Tibial artery (tissue), 4 donors: ENCODE data around the gene VPS35L.
A peak's percentile ranks its signal among the peaks of the same experiment; 100 is the strongest.
"Not testable (repeated sequence)": the region's sequence is repeated elsewhere in the genome, so short reads cannot be mapped to it uniquely, and the experiment has no call there.

Experiments used
- DNase-seq, 2 donors: peaks; one replicate each; pipeline ENCODE4 v3.0.0-alpha.2; 2019
- H3K27ac ChIP-seq, 2 donors: fragments of 200-600 bp; sonication (generic) in 1 of 2; 1 replicate in 1 of 2; 2 replicates in 1 of 2; pipeline ENCODE4 v1.5.1; 2018 to 2019; ENCODE audit warnings: mild to moderate bottlenecking in 1 of 2
- H3K27me3 ChIP-seq, 2 donors: fragments of 200-600 bp; sonication (generic) in 1 of 2; one replicate each; pipeline versions ENCODE4 v1.5.1 to v1.6.0; 2016 to 2019
- H3K36me3 ChIP-seq, 3 donors: fragments of 200-600 bp; sonication (generic) in 2 of 3; one replicate each; pipeline ENCODE4 v1.5.1; 2016 to 2019; ENCODE audit warnings: mild to moderate bottlenecking in 2 of 3
- H3K4me1 ChIP-seq, 4 donors: fragments of 200-600 bp; sonication (generic) in 2 of 4; 1 replicate in 3 of 4; 2 replicates in 1 of 4; pipeline ENCODE4 v1.5.1; 2016 to 2019
- H3K4me3 ChIP-seq, 2 donors: fragments of 200-600 bp; sonication (generic) in 1 of 2; 1 replicate in 1 of 2; 2 replicates in 1 of 2; pipeline ENCODE4 v1.5.1; 2018 to 2019; ENCODE audit warnings: mild to moderate bottlenecking in 2 of 2
- H3K9me3 ChIP-seq, 3 donors: fragments of 200-600 bp; sonication (generic) in 1 of 3; one replicate each; pipeline ENCODE4 v1.5.1; 2016 to 2019
- intact Hi-C: fragments of 100-400 bp; cut with DNase I; formaldehyde crosslinking; loops from one replicate; pipeline ENCODE4 v1.15.0; 2023; ENCODE audit warnings: low total_unique reads
- TF ChIP-seq, protein P1 (sequence below), 2 experiments: fragments of 200-600 bp in 1 of 2; fragments of 450-650 bp in 1 of 2; IDR thresholded peaks; one replicate each; pipeline ENCODE4 v1.5.1; 2017 to 2019; ENCODE audit warnings: antibody characterized with exemption in 2 of 2, mild to moderate bottlenecking in 1 of 2, moderate library complexity in 1 of 2

The VPS35L gene

DNA sequence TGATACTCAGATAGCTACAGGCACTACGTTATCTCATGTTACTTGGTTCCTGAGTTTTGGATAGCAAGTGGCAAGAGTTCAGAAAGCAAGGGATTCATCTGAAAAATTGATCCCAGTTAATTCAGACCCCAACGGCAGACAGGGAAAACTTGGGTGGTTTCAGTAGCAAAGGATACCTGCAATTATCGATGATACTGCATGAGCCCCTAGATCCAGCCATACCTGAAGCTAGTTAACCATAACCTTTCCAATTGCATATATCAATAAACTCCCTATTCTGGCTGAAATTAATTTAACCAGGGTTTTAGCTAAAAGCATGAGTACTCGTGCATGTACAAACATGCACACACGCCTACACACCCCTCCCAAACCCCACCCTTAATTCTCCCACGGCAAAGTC is 158.2 kb downstream of the VPS35L start:
- intact Hi-C loops, result loop anchor here (10.0 kb wide), 2 partner anchors 159 to 171 kb away; partner anchors contain the start of genes GPRC5B and VPS35L
- Histone ChIP-seq H3K27ac (no peak overlapping the region), H3K4me1 (peaks cover 0 to 21% (median 17%) of the 10 kb centered on the region in 4 donors), H3K4me3 (no peak overlapping the region), H3K36me3 (peaks cover 9 to 59% (median 32%) of the 10 kb centered on the region in 3 donors), H3K9me3 (no peaks in the 10 kb centered on the region), H3K27me3 (no peaks in the 10 kb centered on the region)
- no peak for DNase-seq
- TF ChIP-seq, protein P1, sequence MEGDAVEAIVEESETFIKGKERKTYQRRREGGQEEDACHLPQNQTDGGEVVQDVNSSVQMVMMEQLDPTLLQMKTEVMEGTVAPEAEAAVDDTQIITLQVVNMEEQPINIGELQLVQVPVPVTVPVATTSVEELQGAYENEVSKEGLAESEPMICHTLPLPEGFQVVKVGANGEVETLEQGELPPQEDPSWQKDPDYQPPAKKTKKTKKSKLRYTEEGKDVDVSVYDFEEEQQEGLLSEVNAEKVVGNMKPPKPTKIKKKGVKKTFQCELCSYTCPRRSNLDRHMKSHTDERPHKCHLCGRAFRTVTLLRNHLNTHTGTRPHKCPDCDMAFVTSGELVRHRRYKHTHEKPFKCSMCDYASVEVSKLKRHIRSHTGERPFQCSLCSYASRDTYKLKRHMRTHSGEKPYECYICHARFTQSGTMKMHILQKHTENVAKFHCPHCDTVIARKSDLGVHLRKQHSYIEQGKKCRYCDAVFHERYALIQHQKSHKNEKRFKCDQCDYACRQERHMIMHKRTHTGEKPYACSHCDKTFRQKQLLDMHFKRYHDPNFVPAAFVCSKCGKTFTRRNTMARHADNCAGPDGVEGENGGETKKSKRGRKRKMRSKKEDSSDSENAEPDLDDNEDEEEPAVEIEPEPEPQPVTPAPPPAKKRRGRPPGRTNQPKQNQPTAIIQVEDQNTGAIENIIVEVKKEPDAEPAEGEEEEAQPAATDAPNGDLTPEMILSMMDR (IDR thresholded peaks at IDR 0.05), result no peak

DNA sequence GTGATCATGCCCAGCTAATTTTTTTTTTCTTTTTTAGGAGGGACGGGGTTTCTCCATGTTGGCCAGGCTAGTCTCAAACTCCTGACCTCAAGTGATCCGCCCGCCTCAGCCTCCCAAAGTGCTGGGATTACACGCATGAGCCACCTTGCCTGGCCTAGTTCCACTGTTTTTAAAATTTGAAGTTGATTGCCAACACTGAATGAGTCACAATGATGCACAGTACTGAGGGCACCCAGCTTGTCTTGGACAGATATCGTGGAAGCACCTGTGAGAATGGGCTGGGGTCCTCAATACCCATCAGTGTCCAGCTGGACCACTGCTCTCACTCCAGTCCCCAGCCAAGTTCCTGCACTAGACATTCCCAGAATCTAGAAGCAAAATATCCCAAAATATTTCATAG is 160.1 kb downstream of the VPS35L start:
- TF ChIP-seq, protein P1 (IDR thresholded peaks at IDR 0.05), result no peak
- DNase-seq, result no peak
- Histone ChIP-seq H3K4me1 (peaks cover 0 to 27% (median 23%) of the 10 kb centered on the region in 4 donors), H3K4me3 (no peak overlapping the region), H3K27ac (no peak overlapping the region), H3K36me3 (peaks cover 9 to 40% (median 20%) of the 10 kb centered on the region in 3 donors), H3K9me3 (no peaks in the 10 kb centered on the region), H3K27me3 (no peaks in the 10 kb centered on the region)
- intact Hi-C loops, result loop anchor here (10.0 kb wide), 2 partner anchors 161 to 169 kb away; partner anchors contain the start of genes GPRC5B and VPS35L

DNA sequence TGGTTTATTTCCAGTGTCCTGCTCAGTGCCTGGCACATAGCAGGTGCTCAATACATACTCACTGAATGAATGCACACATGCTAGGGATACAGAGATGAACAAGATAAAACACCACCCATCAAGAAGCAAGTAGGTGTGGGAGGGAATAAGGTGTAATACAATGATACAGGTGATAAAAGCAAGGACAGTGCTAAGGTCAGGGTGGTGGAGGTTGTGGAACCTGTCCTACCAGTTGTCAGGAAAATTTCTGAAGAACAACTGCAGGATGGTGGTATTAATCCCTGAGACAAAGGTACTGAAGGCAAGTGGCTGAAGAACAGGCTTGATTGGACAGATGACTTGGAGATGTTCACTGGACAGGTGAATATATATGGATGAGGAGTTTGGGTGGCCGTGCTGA is 160.7 kb downstream of the VPS35L start:
- TF ChIP-seq, protein P1 (IDR thresholded peaks at IDR 0.05), result no peak
- Histone ChIP-seq H3K4me3 (no peak overlapping the region), H3K9me3 (no peaks in the 10 kb centered on the region), H3K36me3 (peaks cover 9 to 34% (median 20%) of the 10 kb centered on the region in 3 donors), H3K27me3 (no peaks in the 10 kb centered on the region), H3K27ac (no peak overlapping the region), H3K4me1 (peaks cover 0 to 27% (median 23%) of the 10 kb centered on the region in 4 donors)
- DNase-seq, result no peak
- intact Hi-C loops, result loop anchor here (10.0 kb wide), 2 partner anchors 161 to 169 kb away; partner anchors contain the start of genes GPRC5B and VPS35L

DNA sequence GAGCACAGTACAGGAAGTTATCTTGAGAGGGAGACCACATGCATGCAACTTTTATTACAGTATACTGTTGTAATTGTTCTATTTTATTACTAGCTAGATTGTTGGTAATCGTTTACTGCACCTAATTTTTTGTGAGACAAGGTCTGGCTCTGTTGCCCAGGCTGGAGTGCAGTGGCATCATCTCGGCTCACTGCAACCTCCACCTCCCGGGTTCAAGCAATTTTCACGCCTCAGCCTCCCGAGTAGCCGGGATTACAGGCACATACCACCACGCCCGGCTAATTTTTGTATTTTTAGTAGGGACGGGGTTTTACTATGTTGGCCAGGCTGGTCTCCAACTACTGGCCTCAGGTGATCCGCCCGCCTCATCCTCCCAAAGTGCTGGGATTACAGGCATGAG is 161.2 kb downstream of the VPS35L start:
- not testable (repeated sequence) for H3K9me3 ChIP-seq, H3K27ac ChIP-seq, DNase-seq, H3K27me3 ChIP-seq
- intact Hi-C loops, result loop anchor here (10.0 kb wide), 2 partner anchors 162 to 168 kb away; partner anchors contain the start of genes GPRC5B and VPS35L
- peaks cover 9 to 31% (median 18%) of the 10 kb centered on the region in 3 donors for H3K36me3 ChIP-seq
- peak overlapping the region; percentile 92 to 100 for H3K4me3 ChIP-seq
- H3K4me1 ChIP-seq, result peaks cover 0 to 27% (median 23%) of the 10 kb centered on the region in 4 donors

DNA sequence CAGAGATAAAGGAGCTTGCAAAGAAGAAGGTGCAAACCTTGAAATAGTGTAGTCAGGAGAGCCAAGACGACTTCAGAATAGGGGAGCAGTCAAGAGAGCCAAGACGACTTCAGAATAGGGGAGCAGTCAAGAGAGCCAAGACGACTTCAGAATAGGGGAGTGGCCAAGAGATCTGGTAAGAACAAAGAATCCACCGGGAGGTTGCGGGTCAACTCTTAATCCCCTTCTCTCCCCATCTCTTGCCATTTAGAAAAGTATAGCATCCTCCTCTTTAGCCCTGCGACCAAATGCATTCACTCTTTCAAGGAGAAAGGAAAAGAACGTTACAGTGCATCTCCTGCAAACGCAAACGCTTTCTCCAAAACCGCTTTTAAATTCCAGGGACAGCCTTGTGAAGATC is 161.8 kb downstream of the VPS35L start:
- H3K9me3 ChIP-seq, result no peaks in the 10 kb centered on the region
- DNase-seq, result no peak
- intact Hi-C loops, result loop anchor here (10.0 kb wide), 2 partner anchors 163 to 167 kb away; partner anchors contain the start of genes GPRC5B and VPS35L
- H3K27me3 ChIP-seq, result no peaks in the 10 kb centered on the region
- TF ChIP-seq, protein P1 (IDR thresholded peaks at IDR 0.05), result no peak
- H3K4me3 ChIP-seq, result peak overlapping the region; percentile 92 to 100
- peaks cover 0 to 27% (median 23%) of the 10 kb centered on the region in 4 donors for H3K4me1 ChIP-seq
- peak overlapping the region; percentile 79 to 83 for H3K27ac ChIP-seq
- peaks cover 9 to 25% (median 13%) of the 10 kb centered on the region in 3 donors for H3K36me3 ChIP-seq
